ENCODE results near the gene UBLCP1.

DNA sequence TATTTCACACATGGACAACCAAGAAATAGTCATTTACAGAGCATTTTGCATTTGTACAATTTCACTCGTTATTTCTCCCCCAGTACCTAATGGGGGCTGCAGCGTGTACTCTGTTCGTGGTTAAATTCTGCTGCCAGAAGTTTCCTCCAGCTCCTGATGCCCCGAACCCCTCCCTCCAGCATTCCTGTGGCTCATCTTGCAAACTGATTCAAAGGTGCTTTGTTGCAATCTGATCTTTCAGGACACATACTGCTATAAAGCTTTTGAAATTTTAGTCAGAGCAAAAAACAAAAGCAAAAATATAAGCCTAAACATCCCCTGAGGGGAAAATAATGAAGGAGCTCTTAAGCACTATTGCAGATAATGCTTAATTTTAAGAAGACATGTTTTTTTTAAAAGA, 27.7 kb downstream of the UBLCP1 start:
- TF ChIP-seq MTA1 (CRISPR knock-in tag; IDR thresholded peaks at IDR 0.05; ENCODE audit: borderline replicate concordance) (no peak), RAD21 (CRISPR knock-in tag; IDR thresholded peaks at IDR 0.05) (no peak), ZNF564 (CRISPR knock-in tag; IDR thresholded peaks at IDR 0.05) (no peak), CCAR2 (optimal IDR thresholded peaks at IDR 0.05; ENCODE audit: low read depth, low read length) (no peak)
